HepG2 (cell line): ENCODE results near the gene TTC19. TPM values are rescaled to one million over a fixed set of nuclear protein-coding genes. Genes with fewer than 3 reads are reported as not detected.

Source experiments
- ERF ChIP-seq: IDR thresholded peaks from 2 replicates; pipeline ENCODE4 v1.6.1; 2018; ENCODE audit warnings: missing biosample characterization, missing genetic modification reagents
- FOXO1 ChIP-seq: sonication (generic); formaldehyde crosslinking; IDR thresholded peaks from 2 replicates; pipeline ENCODE4 v1.4.0; 2020; ENCODE audit warnings: missing genetic modification reagents
- GLI4 ChIP-seq: sonication (generic); formaldehyde crosslinking; IDR thresholded peaks from 2 replicates; pipeline ENCODE4 v1.5.1; 2020; ENCODE audit warnings: missing genetic modification reagents, mild to moderate bottlenecking, moderate library complexity, borderline replicate concordance
- IRF1 ChIP-seq: sonication (generic); formaldehyde crosslinking; IDR thresholded peaks from 2 replicates; pipeline ENCODE4 v1.4.0; 2020; ENCODE audit warnings: low read depth, mild to moderate bottlenecking, missing genetic modification reagents
- MXI1 ChIP-seq: IDR thresholded peaks from 3 replicates; pipeline ENCODE4 v1.6.1; 2012; ENCODE audit warnings: low read depth, low read length, inconsistent platforms, borderline replicate concordance
- SAFB2 ChIP-seq: sonication (generic); formaldehyde crosslinking; IDR thresholded peaks from 2 replicates; pipeline ENCODE4 v1.5.1; 2020; ENCODE audit warnings: missing genetic modification reagents, low read depth, mild to moderate bottlenecking, borderline replicate concordance
- ZBTB39 ChIP-seq: sonication (generic); formaldehyde crosslinking; IDR thresholded peaks from 2 replicates; pipeline ENCODE4 v1.5.0; 2020; ENCODE audit warnings: missing genetic modification reagents
- ZEB1 ChIP-seq: IDR thresholded peaks from 2 replicates; pipeline ENCODE4 v1.6.1; 2012; ENCODE audit warnings: mild to moderate bottlenecking, low read depth, inconsistent platforms; ENCODE audit not compliant: insufficient replicate concordance
- ZFP36 ChIP-seq: fragments of 150-350 bp; IDR thresholded peaks from 2 replicates; pipeline ENCODE4 v1.6.1; 2018; ENCODE audit warnings: borderline replicate concordance, low read length, low read depth; ENCODE audit not compliant: partially characterized antibody
- ZNF12 ChIP-seq: sonication (generic); formaldehyde crosslinking; IDR thresholded peaks from 2 replicates; pipeline ENCODE4 v1.5.0; 2020; ENCODE audit warnings: missing genetic modification reagents
- ZNF143 ChIP-seq: sonication (generic); formaldehyde crosslinking; IDR thresholded peaks from 2 replicates; pipeline ENCODE4 v1.4.0; 2020; ENCODE audit warnings: missing genetic modification reagents
- ZNF234 ChIP-seq: sonication (generic); formaldehyde crosslinking; conservative IDR thresholded peaks from 2 replicates; pipeline ENCODE4 v1.5.1; 2020; ENCODE audit warnings: mild to moderate bottlenecking, missing genetic modification reagents
- ZNF256 ChIP-seq: sonication (generic); formaldehyde crosslinking; conservative IDR thresholded peaks from 2 replicates; pipeline ENCODE4 v1.4.0; 2020; ENCODE audit warnings: missing genetic modification reagents
- ZNF275 ChIP-seq: sonication (generic); formaldehyde crosslinking; IDR thresholded peaks from 2 replicates; pipeline ENCODE4 v1.8.0; 2022; ENCODE audit warnings: missing genetic modification reagents, mild to moderate bottlenecking, inconsistent platforms, borderline replicate concordance
- ZNF446 ChIP-seq: sonication (generic); formaldehyde crosslinking; IDR thresholded peaks from 2 replicates; pipeline ENCODE4 v1.5.0; 2020; ENCODE audit warnings: mild to moderate bottlenecking, missing genetic modification reagents
- ZNF605 ChIP-seq: sonication (generic); formaldehyde crosslinking; IDR thresholded peaks from 2 replicates; pipeline ENCODE4 v1.8.0; 2022; ENCODE audit warnings: mild to moderate bottlenecking, missing genetic modification reagents
- ZNF776 ChIP-seq: sonication (generic); formaldehyde crosslinking; IDR thresholded peaks from 2 replicates; pipeline ENCODE4 v1.4.0; 2020; ENCODE audit warnings: mild to moderate bottlenecking, missing genetic modification reagents
- ZNF777 ChIP-seq: sonication (generic); formaldehyde crosslinking; IDR thresholded peaks from 2 replicates; pipeline ENCODE4 v1.4.0; 2020; ENCODE audit warnings: missing genetic modification reagents
- ZNF788 ChIP-seq: sonication (generic); formaldehyde crosslinking; IDR thresholded peaks from 2 replicates; pipeline ENCODE4 v1.5.0; 2020; ENCODE audit warnings: mild to moderate bottlenecking, missing genetic modification reagents, borderline replicate concordance
- ZXDC ChIP-seq: sonication (generic); formaldehyde crosslinking; IDR thresholded peaks from 2 replicates; pipeline ENCODE4 v1.5.0; 2020; ENCODE audit warnings: mild to moderate bottlenecking, missing genetic modification reagents
- polyA plus RNA-seq, 8 experiments: library from polyadenylated mRNA; depleted of rRNA in 3 of 8; stranded (reverse) in 7 of 8; unstranded in 1 of 8; fragments of >200 nt; fragmentation: Illumina TruSeq in 4 of 8; extraction: Trizol in 4 of 8; gene quantifications; 2 replicates each; pipeline versions ENCODE4 v1.2.1 to v1.2.3, GENCODE V29; 2011 to 2016; ENCODE audit warnings: low read depth in 4 of 8, missing spikeins in 1 of 8, mixed read lengths in 1 of 8; ENCODE audit not compliant: insufficient read depth in 1 of 8
- total RNA-seq, 5 experiments: library from RNA; depleted of rRNA; stranded (reverse); fragments of >200 nt; fragmentation: Illumina TruSeq; extraction: Trizol; gene quantifications; 2 replicates each; pipeline ENCODE4 v1.2.3, GENCODE V29; 2016; ENCODE audit warnings: low read depth in 1 of 5

Gene TTC19
- total and polyA plus RNA-seq, 2 of the 13 experiments (the other 11 are each of a cell fraction or from before 2014, with no cell fraction given), result 4.4 to 24.3 TPM

GRCh38 chr17:15999141-15999973 is at the start of gene TTC19, which contains the start of gene ZSWIM7 (continued):
- TF ChIP-seq ZBTB39 (CRISPR knock-in tag), result 0 out of 2 replicates have a peak, but pooled peaks have one; percentile 27
- peak; percentile 33 for TF ChIP-seq ZNF143 (CRISPR knock-in tag)
- peak; percentile 44; the same call in 1 of the 2 replicates for TF ChIP-seq ZNF12
- peak; percentile 93 for TF ChIP-seq ZNF776 (CRISPR knock-in tag)
- TF ChIP-seq GLI4 (CRISPR knock-in tag), result peak; percentile 90; the same call in 1 of the 2 replicates
- TF ChIP-seq ERF (CRISPR knock-in tag), result peak; percentile 97
- TF ChIP-seq MXI1, result peak; percentile 83; the same call in 1 of the 3 replicates
- no peak for TF ChIP-seq IRF1 (CRISPR knock-in tag)
- peak; percentile 66; the same call in 1 of the 2 replicates for TF ChIP-seq ZNF605
- TF ChIP-seq SAFB2 (CRISPR knock-in tag), result peak; percentile 74; the same call in 1 of the 2 replicates
- no peak for TF ChIP-seq ZNF256 (CRISPR knock-in tag)
- TF ChIP-seq ZNF275 (CRISPR knock-in tag), result peak; percentile 79; the same call in 1 of the 2 replicates
- TF ChIP-seq ZNF446 (CRISPR knock-in tag), result peak; percentile 36
- peak; percentile 81 for TF ChIP-seq FOXO1
- peak; percentile 68 for TF ChIP-seq ZNF777
- peak; percentile 72; the same call in 1 of the 2 replicates for TF ChIP-seq ZNF234 (CRISPR knock-in tag)
- no peak for TF ChIP-seq ZEB1
- peak; percentile 98 for TF ChIP-seq ZNF788 (CRISPR knock-in tag)
- no peak for TF ChIP-seq ZFP36
- no peak; the same call in 1 of the 2 replicates for TF ChIP-seq ZXDC
